Loucy (cell line): ENCODE results near the gene CACNA2D3.

Experiments used
- EZH2phosphoT487 ChIP-seq: fragments of 200-600 bp; IDR thresholded peaks from 2 replicates; pipeline ENCODE4 v1.6.1; 2018; ENCODE audit warnings: antibody characterized with exemption, mild to moderate bottlenecking, moderate library complexity, borderline replicate concordance
- TF ChIP-seq, protein P1 (sequence below): fragments of 200-600 bp; sonication (generic); conservative IDR thresholded peaks from 2 replicates; pipeline ENCODE4 v1.5.1; 2014; ENCODE audit warnings: mild to moderate bottlenecking, antibody characterized with exemption, low read length

DNA sequence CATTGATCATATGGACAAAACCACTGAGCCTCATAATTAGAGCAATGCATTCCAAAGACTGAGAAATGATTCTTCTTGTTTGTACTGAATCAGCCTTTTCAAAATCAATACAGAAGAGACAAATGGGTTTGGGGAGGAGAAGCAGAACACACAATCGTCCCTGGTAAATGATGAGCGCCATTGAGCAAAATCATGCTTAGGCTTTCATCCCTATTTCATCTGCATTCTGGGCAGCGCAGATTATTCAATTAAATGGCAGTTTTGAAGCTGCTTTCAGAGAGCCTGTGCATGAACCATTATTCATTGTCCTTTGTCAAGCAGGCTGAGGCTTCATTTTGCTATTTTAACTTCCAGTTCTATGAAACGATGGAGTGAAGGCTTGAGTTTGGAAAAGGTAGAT is 371.9 kb downstream of the CACNA2D3 start:
- TF ChIP-seq, protein P1, sequence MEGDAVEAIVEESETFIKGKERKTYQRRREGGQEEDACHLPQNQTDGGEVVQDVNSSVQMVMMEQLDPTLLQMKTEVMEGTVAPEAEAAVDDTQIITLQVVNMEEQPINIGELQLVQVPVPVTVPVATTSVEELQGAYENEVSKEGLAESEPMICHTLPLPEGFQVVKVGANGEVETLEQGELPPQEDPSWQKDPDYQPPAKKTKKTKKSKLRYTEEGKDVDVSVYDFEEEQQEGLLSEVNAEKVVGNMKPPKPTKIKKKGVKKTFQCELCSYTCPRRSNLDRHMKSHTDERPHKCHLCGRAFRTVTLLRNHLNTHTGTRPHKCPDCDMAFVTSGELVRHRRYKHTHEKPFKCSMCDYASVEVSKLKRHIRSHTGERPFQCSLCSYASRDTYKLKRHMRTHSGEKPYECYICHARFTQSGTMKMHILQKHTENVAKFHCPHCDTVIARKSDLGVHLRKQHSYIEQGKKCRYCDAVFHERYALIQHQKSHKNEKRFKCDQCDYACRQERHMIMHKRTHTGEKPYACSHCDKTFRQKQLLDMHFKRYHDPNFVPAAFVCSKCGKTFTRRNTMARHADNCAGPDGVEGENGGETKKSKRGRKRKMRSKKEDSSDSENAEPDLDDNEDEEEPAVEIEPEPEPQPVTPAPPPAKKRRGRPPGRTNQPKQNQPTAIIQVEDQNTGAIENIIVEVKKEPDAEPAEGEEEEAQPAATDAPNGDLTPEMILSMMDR = no peak
- TF ChIP-seq EZH2phosphoT487 = no peak
